Stimulated activated CD8-positive, alpha-beta memory T cell treated with anti-CD3 and anti-CD28 coated beads, Interleukin-15, amount 100 ng/mL, for 4 hours (primary cell): ENCODE data around the gene AIRE.

Source experiments
- DNase-seq, 2 donors: peaks; one replicate each; pipeline ENCODE4 v3.0.0-alpha.2; 2020; ENCODE audit warnings: low read depth in 2 of 2

Gene AIRE

DNA sequence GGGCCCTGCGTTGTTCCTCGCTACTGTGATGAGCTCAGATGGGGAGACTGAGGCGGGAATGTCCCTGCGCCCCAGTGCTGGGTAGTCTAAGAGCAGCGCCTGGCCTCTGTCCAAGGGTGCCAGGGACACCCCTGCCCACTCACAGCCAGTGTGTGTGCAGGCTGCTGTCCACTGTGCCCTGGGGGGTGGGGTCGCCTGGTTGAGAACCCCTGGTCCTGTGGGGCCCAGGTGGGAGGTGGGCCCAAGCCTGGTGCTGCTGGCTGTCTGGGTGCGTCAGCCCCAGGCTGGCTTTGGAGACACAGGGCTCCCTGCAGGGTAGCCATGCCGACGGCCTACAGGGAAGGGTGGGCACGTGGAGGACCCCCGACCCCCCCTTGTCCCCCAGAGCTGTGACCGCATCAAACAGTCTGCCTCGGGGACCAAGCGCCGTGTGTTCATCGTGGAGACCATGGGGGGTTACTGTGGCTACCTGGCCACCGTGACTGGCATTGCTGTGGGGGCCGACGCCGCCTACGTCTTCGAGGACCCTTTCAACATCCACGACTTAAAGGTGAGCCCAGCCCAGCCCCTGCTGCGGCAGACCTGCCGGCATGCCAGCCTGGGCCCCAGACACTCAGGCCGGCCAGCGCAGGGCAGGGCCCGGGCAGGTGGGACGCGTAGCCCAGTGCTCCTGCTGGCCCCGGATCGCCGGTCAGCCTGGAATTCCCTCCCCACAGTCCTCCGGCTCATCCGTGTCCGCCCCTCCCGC is 38.6 kb downstream of the AIRE start:
- DNase-seq = no peak

DNA sequence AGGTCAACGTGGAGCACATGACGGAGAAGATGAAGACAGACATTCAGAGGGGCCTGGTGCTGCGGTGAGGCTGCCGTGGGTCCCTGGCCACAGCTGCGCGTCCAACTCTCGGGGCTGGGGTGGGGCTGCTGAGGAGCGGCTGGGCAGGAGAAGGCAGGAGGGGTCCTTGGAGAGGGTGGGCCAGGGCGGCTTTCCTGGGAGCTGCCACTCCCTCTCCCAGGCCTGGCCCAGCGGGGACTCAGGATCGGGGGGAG is 39.1 kb downstream of the AIRE start:
- no peak for DNase-seq

GRCh38 chr21:44325386-44326271 is 40.0 kb downstream of the AIRE start:
- DNase-seq = no peak

GRCh38 chr21:44326272-44326647 is 40.6 kb downstream of the AIRE start:
- no peak for DNase-seq

GRCh38 chr21:44326716-44327602 is 41.3 kb downstream of the AIRE start:
- no peak for DNase-seq

DNA sequence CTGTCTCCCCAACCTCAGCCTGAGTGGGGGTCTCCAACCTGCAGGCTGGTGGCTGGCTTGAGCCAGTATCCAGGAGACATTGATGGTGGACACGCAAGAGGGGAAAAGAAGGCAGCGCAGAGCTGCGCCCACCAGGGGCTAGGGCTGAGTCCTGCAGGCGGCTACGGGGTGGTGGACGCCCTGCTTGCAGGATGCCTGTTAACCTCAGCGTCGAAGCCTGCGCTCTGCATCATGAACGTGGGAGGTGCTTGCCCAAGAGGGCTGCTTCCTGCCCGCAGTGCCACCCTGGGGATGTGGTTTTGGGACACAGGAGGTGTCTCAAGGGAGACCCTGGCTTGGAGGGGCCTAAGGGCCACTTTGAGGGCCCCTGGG is 41.9 kb downstream of the AIRE start:
- no peak for DNase-seq

DNA sequence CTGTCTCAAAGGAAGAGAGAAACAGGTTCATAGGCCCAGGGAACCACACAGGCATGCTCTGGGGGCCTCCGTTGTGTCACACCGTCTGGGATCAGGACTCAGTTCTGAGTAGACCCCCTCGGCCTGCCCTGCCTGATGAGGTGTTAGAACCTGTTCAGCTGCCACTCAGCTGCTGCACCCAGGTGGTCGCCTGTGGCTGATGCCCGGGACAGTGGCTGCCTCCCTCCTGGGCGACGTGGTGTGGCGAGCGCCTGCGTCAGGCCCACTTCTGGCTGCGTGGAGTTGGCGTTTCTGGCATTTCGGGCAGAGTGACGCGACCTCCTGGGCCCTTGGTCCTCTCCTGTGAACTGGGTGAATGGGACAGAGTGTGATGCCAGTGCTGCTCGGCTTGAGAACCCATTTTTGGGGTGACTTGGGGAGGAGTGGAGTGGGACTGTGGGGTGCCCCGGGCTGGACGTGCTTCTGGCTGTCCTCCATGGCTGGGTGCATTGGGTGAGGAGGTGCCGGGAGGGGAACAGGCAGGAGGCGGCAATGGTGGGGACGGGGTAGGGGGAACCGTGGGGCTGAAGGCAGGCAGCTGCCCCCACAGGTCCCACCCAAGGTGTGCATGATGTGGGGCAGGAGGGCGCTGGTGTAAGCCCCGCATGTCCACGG is 42.7 kb downstream of the AIRE start:
- DNase-seq = no peak

GRCh38 chr21:44329086-44329889 is 43.6 kb downstream of the AIRE start:
- DNase-seq = no peak

GRCh38 chr21:44329971-44330681 is 44.5 kb downstream of the AIRE start:
- no peak for DNase-seq

DNA sequence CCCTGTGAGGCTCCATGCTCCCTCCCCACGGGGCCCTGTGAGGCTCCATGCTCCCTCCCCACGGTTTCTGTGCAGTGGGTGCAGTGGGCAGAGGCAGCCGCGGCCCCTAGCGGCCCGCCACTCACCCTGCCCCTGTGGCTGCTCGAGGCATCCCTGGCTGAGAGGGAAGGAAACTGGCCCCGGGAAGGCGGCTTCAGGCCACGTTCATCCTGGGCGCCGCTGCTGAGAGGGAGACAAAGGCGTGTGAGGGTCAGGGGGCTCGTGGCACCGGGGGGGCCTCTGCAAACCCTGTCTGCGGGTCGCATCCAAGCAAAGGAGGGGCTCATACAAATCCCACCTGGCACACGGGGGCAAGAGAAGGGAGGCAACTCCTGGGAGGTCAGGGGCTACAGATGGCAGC is 45.0 kb downstream of the AIRE start:
- DNase-seq = no peak

DNA sequence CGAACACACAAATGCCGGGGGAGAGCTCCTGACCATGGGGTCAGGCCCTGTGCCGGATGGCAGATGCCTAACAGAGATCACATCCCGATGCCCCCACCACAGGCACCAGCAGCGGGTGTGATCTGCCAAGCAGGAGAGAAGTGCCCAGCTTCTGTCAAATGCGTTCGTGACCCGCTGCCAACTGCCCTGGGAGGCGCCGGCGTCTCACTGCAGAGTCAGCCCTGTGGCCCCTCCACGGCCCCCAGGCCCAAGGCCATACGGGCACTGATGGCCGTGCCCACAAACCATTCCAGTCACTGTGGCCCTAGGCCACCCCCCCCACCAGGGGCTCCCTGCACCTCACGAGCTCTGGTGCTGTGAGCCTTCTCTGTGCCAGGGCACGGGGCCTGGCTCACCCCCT is 45.5 kb downstream of the AIRE start:
- DNase-seq = no peak

- no peak for DNase-seq
Observed at GRCh38 chr21:44331650-44332307, 46.1 kb downstream of the AIRE start.

DNA sequence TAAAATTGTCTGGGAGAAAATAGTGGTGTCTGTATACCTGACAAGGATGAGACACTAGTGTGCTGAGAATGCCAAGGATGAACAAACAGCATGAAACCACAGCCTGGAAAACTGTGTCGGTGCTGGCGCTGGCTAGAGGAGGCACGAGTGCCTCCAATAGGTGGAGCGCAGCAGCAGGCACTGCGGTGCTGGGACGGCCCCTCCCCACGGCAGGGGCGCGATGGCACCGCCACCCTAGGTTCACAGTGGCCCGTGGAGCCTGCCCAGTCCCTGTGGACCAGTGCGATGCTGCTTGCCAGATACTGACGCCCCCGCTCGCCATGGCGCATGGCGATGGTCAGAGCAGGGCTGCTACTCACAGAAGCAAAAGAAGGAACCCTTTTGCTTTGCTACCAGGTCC is 46.7 kb downstream of the AIRE start:
- DNase-seq = no peak

DNA sequence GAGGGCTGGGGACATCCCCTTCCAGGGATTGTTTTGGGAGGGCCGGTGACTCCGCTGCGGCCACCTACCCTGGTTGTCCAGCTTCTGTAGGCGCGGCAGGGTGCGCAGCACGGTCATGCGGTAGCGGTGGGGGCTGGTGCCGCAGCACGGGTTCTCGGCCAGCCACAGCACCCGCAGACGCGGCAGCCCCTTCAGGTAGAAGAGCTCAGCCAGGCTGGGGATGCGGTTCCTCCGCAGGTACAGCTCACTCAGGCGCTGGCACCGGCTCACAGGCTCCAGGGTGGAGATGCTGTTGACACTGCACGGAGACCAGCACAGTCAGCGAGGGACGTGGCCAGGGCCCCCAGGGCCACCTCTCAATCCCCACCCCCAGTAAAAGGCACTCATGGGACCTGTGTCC is 47.3 kb downstream of the AIRE start:
- DNase-seq = no peak

GRCh38 chr21:44333509-44334328 is 48.0 kb downstream of the AIRE start:
- no peak for DNase-seq

- DNase-seq = no peak
Observed at GRCh38 chr21:44334329-44335030, 48.8 kb downstream of the AIRE start.

- DNase-seq = no peak
Observed at GRCh38 chr21:44335266-44336059, 49.8 kb downstream of the AIRE start.

GRCh38 chr21:44337449-44337848 is 51.8 kb downstream of the AIRE start:
- no peak for DNase-seq
